SW 1271 (cell line): ENCODE data around the gene ZSCAN16.
"Not testable (repeated sequence)": the region's sequence is repeated elsewhere in the genome, so short reads cannot be mapped to it uniquely, and the experiment has no call there.

Experiments used
- DNase-seq, 2 experiments: peaks; one replicate each; lab custom pipeline; 2025; lab: John Stamatoyannopoulos, UW

The ZSCAN16 gene

GRCh38 chr6:28124350-28124970, at the start of gene ZSCAN16:
Gene ZSCAN16 (plus strand): TSS chr6:28124609. CDS start chr6:28125444, 835 bp downstream.
- no peak for DNase-seq

- no peak for DNase-seq
These were observed 46.4 kb upstream of the ZSCAN16 start for GRCh38 chr6:28078050-28078449.

- DNase-seq = no peak
These were observed 45.6 kb upstream of the ZSCAN16 start for GRCh38 chr6:28078836-28079235.

- DNase-seq = not testable (repeated sequence)
These were observed 44.1 kb upstream of the ZSCAN16 start, which contains the start of gene ZNF165 for GRCh38 chr6:28080381-28080630. Gene ZNF165 (plus strand): TSS chr6:28080568. CDS start chr6:28085481, 4,913 bp downstream.

GRCh38 chr6:28080631-28081485, 43.6 kb upstream of the ZSCAN16 start:
- DNase-seq = peak; percentile 85 to 95

- DNase-seq = no peak
These were observed 43.0 kb upstream of the ZSCAN16 start for GRCh38 chr6:28081486-28081751.

GRCh38 chr6:28082939-28083338, 41.5 kb upstream of the ZSCAN16 start:
- DNase-seq = no peak

- no peak for DNase-seq
These were observed 35.4 kb upstream of the ZSCAN16 start for GRCh38 chr6:28089054-28089453.

- DNase-seq = no peak
These were observed 33.4 kb upstream of the ZSCAN16 start for GRCh38 chr6:28090917-28091586.

- not testable (repeated sequence) for DNase-seq
These were observed 22.2 kb upstream of the ZSCAN16 start for GRCh38 chr6:28102222-28102621.

- DNase-seq = not testable (repeated sequence)
These were observed 21.7 kb upstream of the ZSCAN16 start for GRCh38 chr6:28102699-28103098.

- peak; percentile 71 to 78 for DNase-seq
These were observed 19.8 kb upstream of the ZSCAN16 start for GRCh38 chr6:28104392-28105244.

GRCh38 chr6:28105245-28105639, 19.2 kb upstream of the ZSCAN16 start:
- DNase-seq = peak; percentile 4 to 53

GRCh38 chr6:28107506-28107905, 16.9 kb upstream of the ZSCAN16 start:
- no peak for DNase-seq

GRCh38 chr6:28111964-28112363, 12.4 kb upstream of the ZSCAN16 start:
- no peak for DNase-seq

GRCh38 chr6:28115799-28116198, 8.6 kb upstream of the ZSCAN16 start:
- no peak for DNase-seq

- DNase-seq = no peak
These were observed 6.9 kb upstream of the ZSCAN16 start for GRCh38 chr6:28117386-28118050.

- no peak for DNase-seq
These were observed 6.2 kb upstream of the ZSCAN16 start for GRCh38 chr6:28118217-28118616.

GRCh38 chr6:28121876-28122275, 2.5 kb upstream of the ZSCAN16 start:
- no peak for DNase-seq

- DNase-seq = not testable (repeated sequence)
These were observed 2.1 kb upstream of the ZSCAN16 start for GRCh38 chr6:28122283-28122682.

- no peak for DNase-seq
These were observed 553 bp downstream of the ZSCAN16 start for GRCh38 chr6:28124971-28125353.

- no peak for DNase-seq
These were observed 992 bp downstream of the ZSCAN16 start for GRCh38 chr6:28125401-28125800.
